ENCODE data around the gene MED19.

Gene MED19

DNA sequence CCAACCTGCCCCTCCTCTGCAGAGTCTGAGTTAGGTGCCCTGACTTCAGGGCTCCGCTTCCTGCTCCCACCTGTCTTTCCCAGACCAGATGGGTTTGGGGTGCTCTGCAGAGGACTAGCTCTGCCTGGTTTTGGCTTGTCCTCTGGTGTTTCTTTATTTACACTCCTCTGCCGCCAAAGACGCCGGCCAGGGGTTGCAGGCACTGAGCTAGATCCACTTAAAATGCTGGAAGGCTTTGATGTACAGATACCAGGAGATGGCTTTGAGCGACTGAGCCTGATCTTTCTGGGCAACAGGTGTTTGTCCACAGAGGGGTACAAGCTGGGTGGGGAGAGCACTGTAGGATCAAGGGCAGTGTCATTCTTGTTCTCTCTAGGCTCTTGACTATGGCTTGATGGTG lies 33.2 kb upstream of the MED19 start:
- TF ChIP-seq, protein P1, sequence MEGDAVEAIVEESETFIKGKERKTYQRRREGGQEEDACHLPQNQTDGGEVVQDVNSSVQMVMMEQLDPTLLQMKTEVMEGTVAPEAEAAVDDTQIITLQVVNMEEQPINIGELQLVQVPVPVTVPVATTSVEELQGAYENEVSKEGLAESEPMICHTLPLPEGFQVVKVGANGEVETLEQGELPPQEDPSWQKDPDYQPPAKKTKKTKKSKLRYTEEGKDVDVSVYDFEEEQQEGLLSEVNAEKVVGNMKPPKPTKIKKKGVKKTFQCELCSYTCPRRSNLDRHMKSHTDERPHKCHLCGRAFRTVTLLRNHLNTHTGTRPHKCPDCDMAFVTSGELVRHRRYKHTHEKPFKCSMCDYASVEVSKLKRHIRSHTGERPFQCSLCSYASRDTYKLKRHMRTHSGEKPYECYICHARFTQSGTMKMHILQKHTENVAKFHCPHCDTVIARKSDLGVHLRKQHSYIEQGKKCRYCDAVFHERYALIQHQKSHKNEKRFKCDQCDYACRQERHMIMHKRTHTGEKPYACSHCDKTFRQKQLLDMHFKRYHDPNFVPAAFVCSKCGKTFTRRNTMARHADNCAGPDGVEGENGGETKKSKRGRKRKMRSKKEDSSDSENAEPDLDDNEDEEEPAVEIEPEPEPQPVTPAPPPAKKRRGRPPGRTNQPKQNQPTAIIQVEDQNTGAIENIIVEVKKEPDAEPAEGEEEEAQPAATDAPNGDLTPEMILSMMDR (conservative IDR thresholded peaks at IDR 0.05; ENCODE audit: low read depth) = no peak
- ChIA-PET POLR2A (ENCODE audit: low non-redundant PET) (no interaction called here), CTCF (no interaction called here)
- DNase-seq (ENCODE audit: low spot score) = no peak
- peak overlapping the region; percentile 21; the same call in 1 of the 2 replicates for H3K27ac ChIP-seq

DNA sequence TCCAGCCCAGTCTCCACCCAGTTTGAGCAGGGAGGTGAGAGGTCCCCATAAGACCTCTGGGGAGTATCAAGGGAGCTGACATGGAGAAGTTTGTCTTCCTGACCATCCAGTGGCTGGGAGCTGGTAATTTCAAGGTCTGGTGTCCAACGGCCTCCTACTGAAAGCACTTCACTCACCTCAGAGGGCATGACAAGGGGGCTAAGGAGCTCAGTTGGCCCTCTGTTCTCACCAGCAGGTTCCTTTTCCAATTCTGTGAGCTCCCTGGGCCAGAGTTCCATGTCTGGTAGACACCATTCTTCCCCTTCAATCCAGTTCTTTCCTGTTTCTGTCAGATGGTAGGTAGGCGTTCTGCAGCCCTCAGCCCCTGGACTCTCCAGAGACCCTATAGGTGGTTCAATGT lies 32.3 kb upstream of the MED19 start:
- POLR2A ChIA-PET (ENCODE audit: low non-redundant PET) = interaction anchor here (0.5 kb wide), 2 partner anchors 13 to 22 kb away, joined by 3 read pairs; no protein-coding TSS in a partner anchor
- CTCF ChIA-PET = no interaction called here
- no peak for DNase-seq (ENCODE audit: low spot score)
- H3K27ac ChIP-seq = no peak overlapping the region
- TF ChIP-seq, protein P1 (conservative IDR thresholded peaks at IDR 0.05; ENCODE audit: low read depth) = no peak

DNA sequence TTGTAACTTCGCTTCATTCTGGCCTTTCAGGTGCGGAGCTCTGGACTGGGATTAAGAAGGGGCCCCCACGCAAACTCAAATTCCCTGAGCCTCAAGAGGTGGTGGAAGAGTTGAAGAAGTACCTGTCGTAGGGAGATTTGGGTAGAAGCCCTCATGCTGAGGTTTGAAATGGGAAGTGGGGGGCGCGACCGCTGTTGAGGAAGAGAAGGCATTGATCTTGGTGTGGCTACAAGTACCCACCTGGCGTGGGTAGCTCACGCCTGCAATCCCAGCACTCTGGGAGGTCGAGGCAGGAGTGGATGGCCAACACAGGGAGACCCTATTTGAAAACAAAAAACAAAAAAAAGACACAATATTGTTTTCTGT lies 30.1 kb upstream of the MED19 start:
- POLR2A ChIA-PET (ENCODE audit: low non-redundant PET) = interaction anchor here (0.6 to 0.9 kb wide), 2 partner anchors 15 to 28 kb away, joined by 3 read pairs; no protein-coding TSS in a partner anchor
- H3K27ac ChIP-seq = peak overlapping the region; percentile 85
- CTCF ChIA-PET = interaction anchor here (0.6 to 2.7 kb wide), 2 partner anchors 19 to 59 kb away, joined by 3 to 14 read pairs; no protein-coding TSS in a partner anchor

DNA sequence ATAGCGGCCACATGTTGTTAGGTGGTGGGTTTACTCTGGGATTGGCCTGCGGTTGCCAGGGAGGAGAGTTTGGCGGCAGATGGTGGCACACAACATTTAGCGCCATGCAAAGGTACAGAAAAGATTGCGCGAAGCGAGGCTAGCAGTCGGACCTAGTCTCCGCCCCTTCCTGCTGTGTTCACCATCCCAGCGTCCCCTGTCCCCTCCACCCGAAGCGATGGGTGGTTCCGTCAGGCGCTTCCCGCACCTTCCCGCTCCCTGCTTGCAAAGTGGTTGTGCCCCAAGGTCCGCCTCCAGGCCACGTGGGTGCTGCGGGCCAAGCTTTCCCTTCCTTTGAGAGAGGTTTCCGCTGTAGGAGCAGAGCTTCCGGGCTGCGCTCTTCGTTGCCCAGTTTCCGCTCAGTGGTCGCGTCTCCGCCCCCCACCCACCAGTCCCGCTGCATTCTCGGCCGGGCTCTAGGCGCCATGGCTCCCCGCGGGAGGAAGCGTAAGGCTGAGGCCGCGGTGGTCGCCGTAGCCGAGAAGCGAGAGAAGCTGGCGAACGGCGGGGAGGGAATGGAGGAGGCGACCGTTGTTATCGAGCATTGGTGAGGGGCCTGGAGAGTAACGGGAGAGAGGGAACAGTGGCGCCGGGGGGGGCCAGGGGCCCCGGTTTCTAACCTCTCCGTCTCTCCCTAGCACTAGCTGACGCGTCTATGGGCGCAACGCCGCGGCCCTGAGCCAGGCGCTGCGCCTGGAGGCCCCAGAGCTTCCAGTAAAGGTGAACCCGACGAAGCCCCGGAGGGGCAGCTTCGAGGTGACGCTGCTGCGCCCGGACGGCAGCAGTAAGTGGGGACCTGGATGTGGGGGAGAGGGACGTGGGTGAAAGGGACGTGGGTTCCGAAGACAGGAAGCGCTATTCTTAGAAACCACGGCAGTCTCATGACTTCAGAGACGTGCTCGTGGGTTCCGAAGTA lies 29.4 kb upstream of the MED19 start, which contains the start of gene SELENOH:
Gene SELENOH (plus strand): TSS at position 360 of the 955 bp plus-strand sequence. CDS start 105 bp downstream, at position 465.
- H3K27ac ChIP-seq = peak within 1 kb of the TSS; percentile 85
- TF ChIP-seq, protein P1 (conservative IDR thresholded peaks at IDR 0.05; ENCODE audit: low read depth) = no peak

More for the DNA sequence above, 30.1 kb upstream of the MED19 start:
- TF ChIP-seq, protein P1 (conservative IDR thresholded peaks at IDR 0.05; ENCODE audit: low read depth) = no peak
- no peak for DNase-seq (ENCODE audit: low spot score)

DNA sequence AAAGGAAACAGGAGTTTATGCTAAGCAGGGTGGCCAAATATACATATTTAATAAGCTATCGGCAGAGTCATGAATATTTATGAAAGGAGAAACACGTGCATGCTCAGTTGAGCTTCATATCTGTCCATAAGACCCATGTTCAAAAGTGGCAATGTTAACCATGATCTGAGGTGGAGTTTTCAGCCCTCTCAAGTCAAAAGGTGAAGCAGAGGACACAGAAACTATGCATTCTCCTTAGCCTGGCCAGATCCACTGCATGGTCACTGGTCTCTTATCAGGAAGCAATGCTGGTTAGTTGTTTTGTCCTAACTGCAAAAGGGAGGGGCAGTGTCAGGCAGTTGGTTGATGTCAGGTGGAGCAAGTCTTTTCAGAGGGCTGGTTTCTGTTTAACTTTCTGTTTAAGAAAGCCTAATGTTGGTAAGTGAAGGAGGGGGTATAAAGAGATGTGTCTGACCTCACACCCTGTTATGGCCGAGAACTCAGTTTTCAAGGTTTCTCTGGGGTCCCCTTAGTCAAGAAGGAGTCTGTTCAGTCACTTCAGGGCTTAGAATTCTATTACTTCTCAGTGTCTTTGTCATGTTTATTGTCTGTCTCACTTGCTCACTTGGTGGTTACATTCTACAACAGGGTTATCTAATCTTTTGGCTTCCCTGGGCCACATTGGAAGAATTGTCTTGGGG lies 23.7 kb upstream of the MED19 start:
- DNase-seq (ENCODE audit: low spot score) = no peak
- TF ChIP-seq, protein P1 (conservative IDR thresholded peaks at IDR 0.05; ENCODE audit: low read depth) = no peak
- CTCF ChIA-PET = interaction anchor here (0.6 kb wide), 4 partner anchors 9 to 323 kb away, joined by 3 to 4 read pairs (median 4); no protein-coding TSS in a partner anchor
- H3K27ac ChIP-seq = no peak overlapping the region
- POLR2A ChIA-PET (ENCODE audit: low non-redundant PET) = no interaction called here

More for the DNA sequence above, 29.4 kb upstream of the MED19 start, which contains the start of gene SELENOH:
- peak; percentile 95 for DNase-seq (ENCODE audit: low spot score)
- CTCF ChIA-PET = interaction anchor here (0.5 to 2.7 kb wide), 3 partner anchors 19 to 59 kb away, joined by 3 to 14 read pairs (median 4); no protein-coding TSS in a partner anchor
- POLR2A ChIA-PET (ENCODE audit: low non-redundant PET) = interaction anchor here (0.6 to 0.9 kb wide), 2 partner anchors 14 to 27 kb away, joined by 3 read pairs; no protein-coding TSS in a partner anchor

DNA sequence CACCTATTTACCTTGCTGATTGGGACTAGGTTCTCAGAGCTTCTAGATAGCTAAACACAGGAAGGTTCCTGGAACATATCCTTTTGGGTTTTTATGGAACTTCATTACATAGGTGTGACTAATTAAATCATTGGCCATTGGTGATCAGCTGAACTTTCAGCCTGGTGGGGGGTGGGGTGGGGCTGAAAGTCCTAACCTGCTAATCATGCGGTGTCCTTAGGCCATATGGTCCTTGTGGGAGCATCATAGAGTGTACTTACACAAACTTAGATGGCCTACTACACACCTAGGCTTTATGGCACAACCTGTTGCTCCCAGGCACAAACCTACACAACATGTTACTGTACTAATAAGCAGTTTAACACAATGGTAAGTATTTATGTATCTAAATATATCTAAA lies 20.6 kb upstream of the MED19 start:
- ChIA-PET POLR2A (ENCODE audit: low non-redundant PET) (interaction anchor here (0.6 kb wide), 1 partner anchor 18 kb away, joined by 3 read pairs; no protein-coding TSS in a partner anchor), CTCF (interaction anchor here (0.7 kb wide), 1 partner anchor 30 kb away, joined by 3 read pairs; no protein-coding TSS in a partner anchor)
- peak; percentile 30 for DNase-seq (ENCODE audit: low spot score)
- H3K27ac ChIP-seq = no peak overlapping the region
- TF ChIP-seq, protein P1 (conservative IDR thresholded peaks at IDR 0.05; ENCODE audit: low read depth) = no peak
